CD4-positive, alpha-beta T cell treated with Interleukin-12 subunit alpha and Interleukin-12 subunit beta, for 1 hour (primary cell): ENCODE measurements around the gene MMP10.

Experiments
- DNase-seq: peaks from one replicate; pipeline ENCODE4 v3.0.0-alpha.2; 2020

The MMP10 gene

GRCh38 chr11:102780491-102780918 lies at the start of gene MMP10:
MMP10 (minus strand) TSS chr11:102780628; CDS start chr11:102780591, 37 bp downstream.
- no peak for DNase-seq

- DNase-seq, result no peak
Measured at GRCh38 chr11:102829316-102830000, 49.0 kb upstream of the MMP10 start.

GRCh38 chr11:102824556-102824955 lies 44.1 kb upstream of the MMP10 start:
- no peak for DNase-seq

- no peak for DNase-seq
Measured at GRCh38 chr11:102819491-102819890, 39.1 kb upstream of the MMP10 start.

GRCh38 chr11:102813484-102813883 lies 33.1 kb upstream of the MMP10 start:
- DNase-seq, result no peak

GRCh38 chr11:102812188-102812587 lies 31.8 kb upstream of the MMP10 start:
- no peak for DNase-seq

GRCh38 chr11:102810950-102811660 lies 30.7 kb upstream of the MMP10 start:
- no peak for DNase-seq

- no peak for DNase-seq
Measured at GRCh38 chr11:102809971-102810370, 29.5 kb upstream of the MMP10 start.

GRCh38 chr11:102807921-102808320 lies 27.5 kb upstream of the MMP10 start:
- no peak for DNase-seq

- no peak for DNase-seq
Measured at GRCh38 chr11:102806296-102806695, 25.9 kb upstream of the MMP10 start.

- DNase-seq, result no peak
Measured at GRCh38 chr11:102802341-102802740, 21.9 kb upstream of the MMP10 start.

- DNase-seq, result no peak
Measured at GRCh38 chr11:102800767-102801166, 20.3 kb upstream of the MMP10 start.

- no peak for DNase-seq
Measured at GRCh38 chr11:102799681-102800340, 19.4 kb upstream of the MMP10 start.

GRCh38 chr11:102798012-102798746 lies 17.8 kb upstream of the MMP10 start, which contains the start of gene MMP1:
MMP1 (minus strand) TSS chr11:102798160; CDS start chr11:102798092, 68 bp downstream.
- DNase-seq, result no peak

GRCh38 chr11:102794382-102794781 lies 14.0 kb upstream of the MMP10 start:
- no peak for DNase-seq

- DNase-seq, result no peak
Measured at GRCh38 chr11:102793677-102794290, 13.4 kb upstream of the MMP10 start.

GRCh38 chr11:102792604-102793003 lies 12.2 kb upstream of the MMP10 start:
- no peak for DNase-seq

GRCh38 chr11:102791271-102792036 lies 11.0 kb upstream of the MMP10 start:
- no peak for DNase-seq

- DNase-seq, result no peak
Measured at GRCh38 chr11:102788334-102788995, 8.0 kb upstream of the MMP10 start.

GRCh38 chr11:102784380-102784779 lies 4.0 kb upstream of the MMP10 start:
- no peak for DNase-seq

- no peak for DNase-seq
Measured at GRCh38 chr11:102783720-102784119, 3.3 kb upstream of the MMP10 start.
